Activated T-cell treated with anti-CD3 and anti-CD28 coated beads, Interleukin-2, amount 50 U/mL, for 72 hours (primary cell): ENCODE results near the gene NPBWR2. TPM values are rescaled to one million over a fixed set of nuclear protein-coding genes. Genes with fewer than 3 reads are reported as not detected.

Source experiments
- ATAC-seq, 2 donors: fragments of 150-1000 bp; cut with Tn5 transposase; replicated peaks in 1 of 2; 2 replicates each; pipeline ENCODE4 v1.10.0; 2021; ENCODE audit warnings: moderate library complexity in 2 of 2, mild to moderate bottlenecking in 1 of 2
- DNase-seq, 2 donors: peaks; one replicate each; pipeline ENCODE4 v3.0.0; 2021 to 2022; ENCODE audit warnings: mixed read lengths in 1 of 2
- H3K27ac Mint-ChIP-seq: one replicate; pipeline ENCODE4 v1.8.0; 2022; ENCODE audit warnings: mild to moderate bottlenecking, moderate library complexity, mixed read lengths
- H3K27me3 Mint-ChIP-seq: one replicate; pipeline ENCODE4 v1.8.0; 2022; ENCODE audit warnings: low read depth, mixed read lengths
- H3K36me3 Mint-ChIP-seq, 2 donors: one replicate each; pipeline ENCODE4 v1.8.0; 2022; ENCODE audit warnings: mixed read lengths in 2 of 2, mild to moderate bottlenecking in 1 of 2; ENCODE audit not compliant: insufficient read depth in 2 of 2
- H3K4me1 Mint-ChIP-seq: one replicate; pipeline ENCODE4 v1.8.0; 2022; ENCODE audit warnings: low read depth, mixed read lengths
- H3K4me3 Mint-ChIP-seq, 2 donors: one replicate each; pipeline ENCODE4 v1.8.0; 2022; ENCODE audit warnings: mild to moderate bottlenecking in 2 of 2, mixed read lengths in 2 of 2, moderate library complexity in 2 of 2
- H3K9me3 Mint-ChIP-seq, 2 donors: one replicate each; pipeline ENCODE4 v1.8.0; 2022; ENCODE audit warnings: mixed read lengths in 2 of 2
- total RNA-seq, 2 donors: library from RNA; stranded (reverse); gene quantifications; one replicate each; pipeline ENCODE4 v1.2.3, GENCODE V29; 2022

Gene NPBWR2
- total RNA-seq, 2 donors from 2014 or later, result not detected

DNA sequence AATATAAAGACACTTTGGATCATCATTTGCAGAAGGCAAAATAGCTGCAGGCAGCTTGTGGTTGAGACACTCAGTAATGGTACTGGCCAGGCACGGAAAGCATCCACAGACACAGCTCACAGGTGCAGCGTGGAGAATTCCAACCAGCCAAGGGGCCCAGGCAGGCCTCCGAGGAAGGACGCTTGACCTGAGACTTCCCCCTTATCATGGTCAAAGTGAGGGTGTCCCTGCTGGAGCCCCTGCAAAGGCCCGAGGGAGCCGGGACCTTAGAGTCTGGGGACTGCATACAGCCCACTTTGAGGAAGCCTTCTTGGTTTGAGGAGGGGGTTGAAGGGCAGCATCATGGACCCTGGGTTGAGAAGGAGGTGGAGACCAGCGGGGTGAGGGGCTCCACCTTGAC is 41.8 kb upstream of the NPBWR2 start:
- no peaks in the 10 kb centered on the region for H3K4me1 Mint-ChIP-seq
- no peak overlapping the region for H3K27ac Mint-ChIP-seq
- peaks cover 9 to 10% of the 10 kb centered on the region in 2 donors for H3K36me3 Mint-ChIP-seq
- DNase-seq (no peak), ATAC-seq (no peak)
- H3K4me3 Mint-ChIP-seq, result no peak overlapping the region
- no peaks in the 10 kb centered on the region for H3K27me3 Mint-ChIP-seq
- H3K9me3 Mint-ChIP-seq, result peaks cover 5 to 10% of the 10 kb centered on the region in 2 donors

DNA sequence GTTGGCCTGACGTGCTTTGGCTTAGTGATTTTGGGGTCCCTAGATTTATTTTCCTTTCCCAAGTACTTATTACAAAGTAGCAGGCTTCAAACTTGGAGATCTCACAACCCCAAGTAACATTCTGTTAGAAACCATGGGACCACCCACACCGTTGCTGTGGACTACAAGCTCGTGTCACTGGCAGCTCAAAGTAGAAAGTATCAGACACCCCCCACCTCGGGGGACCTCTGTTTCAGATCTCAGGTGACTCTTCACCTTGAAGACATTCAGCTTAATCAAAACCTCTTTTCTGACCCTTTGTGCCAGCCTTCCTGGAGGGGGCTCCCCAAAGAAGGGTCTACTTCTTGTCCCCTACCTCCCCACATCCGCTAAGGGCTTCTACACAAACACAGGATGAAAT is 41.2 kb upstream of the NPBWR2 start:
- Mint-ChIP-seq H3K27ac (no peak overlapping the region), H3K9me3 (peaks cover 6 to 14% of the 10 kb centered on the region in 2 donors), H3K4me1 (no peaks in the 10 kb centered on the region), H3K27me3 (no peaks in the 10 kb centered on the region), H3K36me3 (peaks cover 10 to 12% of the 10 kb centered on the region in 2 donors), H3K4me3 (no peak overlapping the region)
- ATAC-seq (no peak), DNase-seq (no peak)

- no peak overlapping the region for H3K27ac Mint-ChIP-seq
- peaks cover 15% of the 10 kb centered on the region for H3K27me3 Mint-ChIP-seq
- peaks cover 10 to 12% of the 10 kb centered on the region in 2 donors for H3K36me3 Mint-ChIP-seq
- ATAC-seq (no peak), DNase-seq (no peak)
- H3K4me1 Mint-ChIP-seq, result no peaks in the 10 kb centered on the region
- no peak overlapping the region for H3K4me3 Mint-ChIP-seq
- peaks cover 6 to 14% of the 10 kb centered on the region in 2 donors for H3K9me3 Mint-ChIP-seq
These were observed 39.6 kb upstream of the NPBWR2 start for GRCh38 chr20:64146936-64147477.

DNA sequence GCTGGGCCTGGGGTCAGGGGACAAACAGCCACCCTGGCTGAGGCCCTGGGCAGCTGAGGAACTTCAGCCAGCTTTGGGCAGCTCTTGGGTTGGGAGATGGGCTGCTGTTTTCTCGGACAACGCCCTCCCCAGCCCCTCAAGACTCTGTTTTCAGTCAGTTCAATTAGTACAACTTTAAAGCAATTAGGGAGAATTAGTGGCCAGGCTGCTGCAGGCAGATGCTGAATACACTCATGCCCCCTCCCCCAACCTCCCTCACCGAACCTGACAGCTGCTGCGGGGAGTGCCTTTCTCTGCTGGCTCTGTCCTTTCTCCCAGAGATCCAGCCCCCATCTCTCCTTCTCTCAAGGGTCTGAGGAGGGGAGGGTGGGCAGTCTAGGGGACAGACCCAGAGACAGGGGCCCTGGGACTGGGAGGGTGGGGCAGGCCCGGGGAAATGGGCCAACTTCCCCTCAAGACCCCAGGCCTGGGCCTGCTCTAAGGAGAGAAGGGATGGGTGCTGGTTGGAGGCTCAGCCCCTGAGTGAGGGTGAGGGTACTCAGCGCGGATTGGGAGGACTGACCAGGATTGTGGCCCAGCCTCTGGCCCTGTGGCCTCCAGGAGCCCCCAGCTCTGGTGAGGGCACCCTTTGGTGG is 39.1 kb upstream of the NPBWR2 start:
- ATAC-seq, result no peak

GRCh38 chr20:64145458-64146300 is 38.3 kb upstream of the NPBWR2 start:
- H3K9me3 Mint-ChIP-seq, result peaks cover 6 to 14% of the 10 kb centered on the region in 2 donors
- H3K27ac Mint-ChIP-seq, result no peak overlapping the region
- no peak for DNase-seq
- no peak overlapping the region for H3K4me3 Mint-ChIP-seq
- no peak for ATAC-seq
- H3K4me1 Mint-ChIP-seq, result no peaks in the 10 kb centered on the region
- peaks cover 10 to 12% of the 10 kb centered on the region in 2 donors for H3K36me3 Mint-ChIP-seq
- peaks cover 16% of the 10 kb centered on the region for H3K27me3 Mint-ChIP-seq

More for the DNA sequence above, 39.1 kb upstream of the NPBWR2 start:
- Mint-ChIP-seq H3K27ac (no peak overlapping the region), H3K4me3 (no peak overlapping the region), H3K36me3 (peaks cover 10 to 12% of the 10 kb centered on the region in 2 donors), H3K27me3 (peaks cover 16% of the 10 kb centered on the region), H3K9me3 (peaks cover 6 to 14% of the 10 kb centered on the region in 2 donors), H3K4me1 (no peaks in the 10 kb centered on the region)
- DNase-seq, result no peak

DNA sequence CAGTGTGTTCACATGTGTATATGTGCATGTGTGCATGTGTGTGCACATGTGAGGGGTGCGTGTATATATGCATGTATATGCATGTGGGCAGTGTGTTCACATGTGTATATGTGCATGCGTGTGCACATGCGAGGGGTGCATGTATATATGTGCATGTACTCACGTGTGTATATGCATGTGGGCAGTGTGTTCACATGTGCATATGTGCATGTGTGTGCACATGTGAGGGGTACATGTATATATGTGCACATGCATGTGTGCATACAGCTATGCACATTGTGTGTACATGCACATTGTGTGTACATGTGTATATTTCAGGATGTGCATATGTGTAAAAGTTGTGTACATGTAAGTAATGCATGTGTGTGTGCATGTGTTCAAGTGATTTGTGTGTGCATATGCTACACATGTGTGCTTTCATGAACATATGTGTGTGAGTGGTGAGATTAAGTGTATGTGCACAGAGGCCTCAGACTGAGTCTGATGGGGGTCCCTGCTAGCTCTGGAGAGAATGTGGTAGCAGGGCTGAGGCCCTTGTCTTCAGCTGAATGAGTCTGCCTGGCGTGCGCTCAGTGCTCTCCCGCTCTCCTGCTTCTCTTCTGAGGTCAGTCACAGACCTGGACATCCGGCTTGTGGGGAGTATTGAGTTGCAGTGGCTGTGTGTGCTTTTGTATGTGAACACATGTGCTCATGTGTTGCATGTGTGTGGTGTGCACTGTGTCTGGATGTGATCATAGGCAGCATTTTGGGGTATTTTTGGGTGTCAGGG is 37.0 kb upstream of the NPBWR2 start:
- Mint-ChIP-seq H3K36me3 (peaks cover 10 to 12% of the 10 kb centered on the region in 2 donors), H3K4me1 (no peaks in the 10 kb centered on the region), H3K27me3 (peaks cover 16% of the 10 kb centered on the region), H3K4me3 (no peak overlapping the region), H3K9me3 (peaks cover 6 to 14% of the 10 kb centered on the region in 2 donors), H3K27ac (no peak overlapping the region)
- ATAC-seq (no peak), DNase-seq (no peak)

DNA sequence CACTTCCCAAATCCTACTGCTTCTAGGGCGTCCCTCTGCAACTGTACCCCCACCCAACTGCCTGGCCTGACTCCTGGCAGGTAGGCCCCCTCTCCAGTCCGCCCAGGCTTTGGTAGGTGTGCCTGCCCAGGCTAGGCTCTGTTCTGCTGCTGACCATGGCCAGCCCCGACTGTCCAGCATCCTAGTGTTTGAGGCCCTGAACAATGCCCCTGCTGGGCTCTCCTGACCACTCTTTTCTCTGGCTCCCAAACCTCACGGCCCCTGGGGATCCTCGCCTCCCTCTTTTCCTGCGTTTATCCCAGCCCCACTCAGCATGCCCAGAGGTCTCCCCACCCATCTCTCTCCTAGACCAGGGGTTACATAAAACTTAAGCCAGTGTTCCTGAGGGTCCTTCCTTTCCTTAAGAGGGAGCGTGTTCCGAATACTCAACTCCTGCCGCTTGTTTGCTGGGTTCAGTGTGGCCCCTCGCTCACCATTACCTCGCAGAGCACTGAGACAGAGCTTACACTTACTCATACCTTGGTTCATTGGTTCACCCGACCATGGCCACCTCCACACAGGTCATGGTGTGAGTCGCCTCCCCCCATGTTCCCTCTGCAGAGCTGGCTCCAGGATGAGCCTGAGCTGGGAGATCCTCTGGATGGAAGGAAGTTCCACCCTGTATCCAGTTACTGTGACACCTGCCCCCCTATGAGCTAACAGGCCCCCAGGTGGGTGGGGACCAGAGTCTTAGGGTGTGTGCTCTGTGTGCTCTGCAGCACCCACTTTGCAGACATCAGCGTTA is 35.8 kb upstream of the NPBWR2 start:
- H3K36me3 Mint-ChIP-seq, result peaks cover 10 to 12% of the 10 kb centered on the region in 2 donors
- no peak for DNase-seq
- H3K4me1 Mint-ChIP-seq, result no peaks in the 10 kb centered on the region
- no peak for ATAC-seq
- peaks cover 6 to 14% of the 10 kb centered on the region in 2 donors for H3K9me3 Mint-ChIP-seq
- peaks cover 16% of the 10 kb centered on the region for H3K27me3 Mint-ChIP-seq
- no peak overlapping the region for H3K27ac Mint-ChIP-seq
- no peak overlapping the region for H3K4me3 Mint-ChIP-seq

GRCh38 chr20:64142590-64142989 is 35.2 kb upstream of the NPBWR2 start:
- ATAC-seq (no peak), DNase-seq (no peak)
- Mint-ChIP-seq H3K36me3 (peaks cover 10 to 12% of the 10 kb centered on the region in 2 donors), H3K9me3 (peaks cover 6 to 14% of the 10 kb centered on the region in 2 donors), H3K4me1 (no peaks in the 10 kb centered on the region), H3K4me3 (no peak overlapping the region), H3K27me3 (peaks cover 16% of the 10 kb centered on the region), H3K27ac (no peak overlapping the region)

DNA sequence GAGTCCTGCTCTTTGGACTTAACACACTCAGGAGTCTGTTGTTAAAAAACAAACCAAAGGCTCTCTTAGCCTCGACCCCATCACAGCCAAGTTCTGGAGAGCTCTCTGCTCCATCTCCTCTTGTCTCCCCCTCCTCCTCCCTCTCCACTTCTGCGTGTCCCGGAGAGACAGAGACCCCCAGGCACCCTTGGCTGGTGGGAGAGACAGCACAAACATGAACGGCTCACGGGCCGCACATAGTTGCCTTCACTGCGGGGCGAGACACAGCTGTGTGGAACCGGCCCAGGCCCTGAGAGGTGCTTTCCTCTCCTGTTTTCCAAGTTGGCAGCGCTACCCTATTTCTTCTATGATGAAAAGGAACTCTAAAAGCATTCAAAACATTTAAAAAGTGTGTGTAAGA is 33.6 kb upstream of the NPBWR2 start:
- no peak overlapping the region for H3K4me3 Mint-ChIP-seq
- no peaks in the 10 kb centered on the region for H3K4me1 Mint-ChIP-seq
- H3K27me3 Mint-ChIP-seq, result peaks cover 16% of the 10 kb centered on the region
- no peak for ATAC-seq
- DNase-seq, result no peak
- H3K27ac Mint-ChIP-seq, result no peak overlapping the region
- peaks cover 6 to 14% of the 10 kb centered on the region in 2 donors for H3K9me3 Mint-ChIP-seq
- peaks cover 10 to 12% of the 10 kb centered on the region in 2 donors for H3K36me3 Mint-ChIP-seq

GRCh38 chr20:64140061-64140931 is 32.9 kb upstream of the NPBWR2 start:
- Mint-ChIP-seq H3K27me3 (peaks cover 16% of the 10 kb centered on the region), H3K9me3 (peaks cover 6 to 12% of the 10 kb centered on the region in 2 donors), H3K4me3 (no peak overlapping the region), H3K36me3 (peaks cover 9 to 10% of the 10 kb centered on the region in 2 donors), H3K4me1 (no peaks in the 10 kb centered on the region), H3K27ac (no peak overlapping the region)
- DNase-seq, result no peak
- no peak for ATAC-seq

GRCh38 chr20:64139199-64140060 is 32.1 kb upstream of the NPBWR2 start:
- Mint-ChIP-seq H3K27ac (no peak overlapping the region), H3K4me3 (no peak overlapping the region), H3K36me3 (peaks cover 4 to 6% of the 10 kb centered on the region in 2 donors), H3K27me3 (peaks cover 16% of the 10 kb centered on the region), H3K4me1 (no peaks in the 10 kb centered on the region), H3K9me3 (peaks cover 3 to 7% of the 10 kb centered on the region in 2 donors)
- no peak for DNase-seq
- ATAC-seq, result no peak
